GM19035 (cell line): ENCODE measurements around the gene ATP11A.
"Not testable (repeated sequence)": the region's sequence is repeated elsewhere in the genome, so short reads cannot be mapped to it uniquely, and the experiment has no call there.

Experiments
- ATAC-seq: cut with Tn5 transposase; IDR thresholded peaks from one replicate; pipeline ENCODE4 v1.9.1; 2021; ENCODE audit not compliant: unreplicated experiment

Gene ATP11A

GRCh38 chr13:112851107-112852038 lies 161.5 kb downstream of the ATP11A start:
- no peak for ATAC-seq

- no peak for ATAC-seq
Observed at GRCh38 chr13:112852392-112852791, 162.6 kb downstream of the ATP11A start.

GRCh38 chr13:112852808-112853207 lies 163.0 kb downstream of the ATP11A start:
- no peak for ATAC-seq

GRCh38 chr13:112854321-112854720 lies 164.5 kb downstream of the ATP11A start:
- no peak for ATAC-seq

- ATAC-seq: no peak
Observed at GRCh38 chr13:112855859-112856258, 166.0 kb downstream of the ATP11A start.

GRCh38 chr13:112857914-112858490 lies 168.2 kb downstream of the ATP11A start:
- no peak for ATAC-seq

GRCh38 chr13:112859128-112859816 lies 169.4 kb downstream of the ATP11A start:
- no peak for ATAC-seq

GRCh38 chr13:112859817-112860190 lies 170.0 kb downstream of the ATP11A start:
- peak; percentile 82 for ATAC-seq

- ATAC-seq: no peak
Observed at GRCh38 chr13:112861876-112862615, 172.2 kb downstream of the ATP11A start.

GRCh38 chr13:112863356-112863755 lies 173.5 kb downstream of the ATP11A start:
- not testable (repeated sequence) for ATAC-seq

GRCh38 chr13:112865478-112865877 lies 175.6 kb downstream of the ATP11A start:
- not testable (repeated sequence) for ATAC-seq

GRCh38 chr13:112867301-112867711 lies 177.5 kb downstream of the ATP11A start:
- no peak for ATAC-seq

- no peak for ATAC-seq
Observed at GRCh38 chr13:112868308-112868707, 178.5 kb downstream of the ATP11A start.

GRCh38 chr13:112869202-112870050 lies 179.6 kb downstream of the ATP11A start:
- ATAC-seq: no peak

- no peak for ATAC-seq
Observed at GRCh38 chr13:112870051-112870331, 180.2 kb downstream of the ATP11A start.

- no peak for ATAC-seq
Observed at GRCh38 chr13:112870737-112871287, 181.0 kb downstream of the ATP11A start.

GRCh38 chr13:112871742-112872141 lies 181.9 kb downstream of the ATP11A start:
- no peak for ATAC-seq

GRCh38 chr13:112872657-112873631 lies 183.1 kb downstream of the ATP11A start:
- ATAC-seq: not testable (repeated sequence)
